HG03565 (cell line): ENCODE data around the gene SORCS2.

Source experiments
- ATAC-seq: cut with Tn5 transposase; IDR thresholded peaks from one replicate; pipeline ENCODE4 v1.9.1; 2021; ENCODE audit warnings: mild to moderate bottlenecking, moderate library complexity; ENCODE audit not compliant: unreplicated experiment

SORCS2 gene

DNA sequence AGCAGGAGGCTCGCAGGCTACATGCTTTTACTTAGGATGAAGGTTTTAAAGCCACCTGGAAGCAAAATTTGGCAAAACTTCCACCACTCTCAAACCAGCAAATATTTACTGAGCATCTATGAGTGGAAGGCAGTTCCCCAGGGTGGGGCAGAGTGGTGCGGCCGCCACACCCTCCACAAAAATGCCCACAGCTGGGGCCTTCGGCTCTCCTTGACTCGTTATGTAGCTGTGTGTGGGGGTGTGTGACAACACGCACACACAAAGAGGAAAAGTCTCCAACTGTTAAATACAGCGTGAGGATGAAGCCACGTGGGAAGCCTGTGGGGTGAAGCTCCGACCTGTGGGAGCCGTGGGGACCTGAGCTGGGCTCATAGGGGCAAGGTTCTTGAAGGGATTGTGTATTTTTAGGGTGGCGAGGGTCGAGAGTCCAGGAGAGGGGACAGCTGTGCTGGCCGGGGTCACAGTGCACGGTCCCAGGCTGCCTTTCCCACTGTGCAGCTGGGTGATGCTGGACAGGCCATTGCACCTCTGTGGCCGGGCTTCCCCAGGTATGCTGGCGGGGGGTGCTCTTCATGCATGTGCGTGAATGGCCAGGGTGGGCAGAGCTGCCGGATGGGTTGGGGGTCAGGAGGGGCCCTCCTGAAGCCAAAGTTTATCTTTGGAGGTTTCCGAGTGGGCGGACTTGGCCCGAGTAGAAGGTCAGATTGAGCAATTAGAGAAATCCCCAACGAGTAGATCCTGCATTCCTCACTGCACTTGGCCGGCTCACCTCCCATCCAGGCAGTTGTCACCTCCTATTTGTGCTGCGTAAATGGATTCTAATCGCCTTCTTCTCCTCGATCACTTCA is 25.4 kb downstream of the SORCS2 start:
- no peak for ATAC-seq

DNA sequence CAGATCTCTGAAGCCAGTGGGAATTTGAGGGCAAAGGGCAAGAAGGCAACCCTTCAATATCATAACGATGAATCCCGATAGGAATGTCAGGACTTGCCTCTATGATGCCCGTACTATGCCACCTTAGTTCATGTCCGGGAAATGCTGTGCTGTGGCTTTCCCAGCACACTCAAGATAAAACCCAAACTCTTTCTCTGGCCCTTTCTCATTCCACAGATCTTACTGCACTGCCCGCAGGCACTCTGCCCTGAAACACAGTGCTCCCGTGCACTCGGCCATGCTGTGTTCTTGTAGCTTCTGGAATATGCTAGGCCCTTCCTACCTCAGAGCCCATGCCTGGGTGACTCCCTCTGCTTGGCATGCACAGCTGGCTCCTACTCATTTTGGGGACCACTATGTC is 26.3 kb downstream of the SORCS2 start:
- no peak for ATAC-seq

- ATAC-seq = no peak
Measured at GRCh38 chr4:7222521-7222920, 30.2 kb downstream of the SORCS2 start.

GRCh38 chr4:7223541-7223940 is 31.2 kb downstream of the SORCS2 start:
- ATAC-seq = no peak

DNA sequence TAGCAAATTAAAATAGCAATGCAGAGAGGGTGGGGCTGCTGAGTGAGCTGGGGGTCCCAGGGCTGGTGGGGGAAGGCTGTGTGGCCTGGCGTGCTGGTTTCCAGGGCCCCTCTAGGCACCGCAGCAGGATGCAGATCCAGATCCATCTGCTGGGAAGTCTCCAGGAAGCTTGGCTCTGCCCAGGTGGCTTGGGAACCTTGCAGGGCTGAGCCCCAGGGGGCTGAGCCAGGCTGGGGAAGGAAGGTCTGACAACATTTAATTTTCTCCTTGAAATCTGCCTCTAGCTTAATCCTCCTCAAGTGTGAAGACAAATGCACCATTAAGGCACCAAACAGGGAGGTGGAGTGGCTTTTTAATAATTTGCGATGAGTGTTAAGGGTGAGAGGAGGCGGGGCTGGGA is 31.7 kb downstream of the SORCS2 start:
- no peak for ATAC-seq

GRCh38 chr4:7224878-7225533 is 32.7 kb downstream of the SORCS2 start:
- ATAC-seq = no peak

DNA sequence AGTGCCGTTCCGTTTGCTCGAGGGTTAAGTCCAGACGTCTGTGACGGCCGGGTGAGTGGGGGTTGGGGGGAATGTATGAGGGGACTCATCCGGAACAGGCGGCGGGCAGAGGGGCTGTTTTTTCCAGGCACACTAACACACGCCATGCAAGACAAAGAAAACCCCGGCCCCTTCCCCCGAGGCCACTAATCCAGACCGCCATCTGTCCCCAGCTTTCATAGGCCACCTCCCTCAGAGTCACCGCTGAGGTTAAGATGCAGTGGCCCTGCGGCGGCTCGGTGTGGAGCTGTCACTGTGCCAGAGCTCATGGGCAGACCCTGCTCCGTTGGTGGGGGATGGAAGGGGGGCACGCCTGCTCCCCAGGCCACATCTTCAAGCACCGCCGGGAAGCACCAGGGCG is 34.1 kb downstream of the SORCS2 start:
- ATAC-seq = no peak

DNA sequence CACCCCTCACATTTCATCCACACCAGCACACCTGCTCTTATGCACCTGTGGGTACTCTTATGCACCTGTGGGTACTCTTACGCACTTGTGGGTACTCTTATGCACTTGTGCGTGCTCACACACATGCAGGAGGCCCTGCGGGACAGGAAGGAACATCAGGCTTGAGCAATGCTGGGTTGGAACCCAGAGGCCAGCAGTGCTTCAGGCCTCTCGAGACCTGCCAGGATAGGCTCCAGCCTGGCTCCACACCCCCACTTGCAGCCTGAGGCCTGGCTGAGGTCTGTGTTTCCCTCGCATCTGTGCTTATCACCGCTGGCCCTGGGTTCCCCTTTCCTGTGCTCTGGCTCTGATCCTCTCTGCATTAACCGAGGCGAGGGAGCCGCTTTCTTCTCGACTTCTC is 34.7 kb downstream of the SORCS2 start:
- ATAC-seq = no peak

DNA sequence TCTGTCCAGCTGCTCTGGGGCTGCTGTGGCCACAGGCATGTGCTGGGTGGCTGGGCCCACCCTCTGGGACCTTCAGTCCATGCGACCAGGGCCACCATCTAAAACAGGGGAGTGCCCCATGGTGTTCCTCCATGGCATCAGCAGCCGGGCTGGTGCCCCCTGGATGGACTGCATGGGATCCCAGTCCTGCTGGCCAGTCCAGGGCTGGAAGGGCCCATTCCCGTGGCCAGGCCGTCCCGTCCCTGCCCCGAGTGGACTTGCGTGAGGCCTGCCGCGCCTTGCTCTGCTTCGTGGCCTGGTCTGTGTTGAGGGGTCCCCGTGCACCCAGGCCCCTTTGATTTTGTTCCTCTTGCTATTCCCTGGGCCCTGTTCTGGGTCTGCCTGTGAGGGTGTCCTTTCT is 36.4 kb downstream of the SORCS2 start:
- no peak for ATAC-seq

DNA sequence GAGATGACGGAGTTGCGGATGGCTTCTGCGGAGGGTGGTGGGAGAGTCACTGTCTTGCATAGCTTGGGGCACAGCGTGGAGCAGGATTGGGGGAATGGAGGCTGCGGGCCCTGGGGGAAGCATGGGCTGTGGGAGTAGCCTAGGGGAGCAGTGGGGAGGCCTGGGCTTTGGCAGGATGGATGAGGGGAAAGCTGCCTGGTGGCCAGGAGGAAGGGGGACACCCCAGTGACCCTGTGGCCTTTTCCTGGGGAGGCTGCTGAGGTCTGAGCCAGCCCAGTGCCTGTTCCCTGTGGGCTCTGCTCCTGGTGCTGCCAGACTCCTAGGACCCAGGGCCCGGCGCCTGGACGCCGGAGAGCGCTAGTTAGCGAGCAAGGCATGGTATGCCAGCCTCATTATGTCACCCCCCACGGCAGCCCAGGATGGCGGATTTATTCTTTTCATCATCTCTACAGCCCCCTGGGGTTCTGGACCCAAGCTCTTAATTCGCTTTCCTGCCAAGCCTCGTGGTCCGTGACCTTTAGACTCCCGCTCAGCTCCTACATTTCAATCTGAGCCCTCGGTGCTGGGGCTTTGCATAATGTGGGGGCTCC is 39.8 kb downstream of the SORCS2 start:
- ATAC-seq = no peak

DNA sequence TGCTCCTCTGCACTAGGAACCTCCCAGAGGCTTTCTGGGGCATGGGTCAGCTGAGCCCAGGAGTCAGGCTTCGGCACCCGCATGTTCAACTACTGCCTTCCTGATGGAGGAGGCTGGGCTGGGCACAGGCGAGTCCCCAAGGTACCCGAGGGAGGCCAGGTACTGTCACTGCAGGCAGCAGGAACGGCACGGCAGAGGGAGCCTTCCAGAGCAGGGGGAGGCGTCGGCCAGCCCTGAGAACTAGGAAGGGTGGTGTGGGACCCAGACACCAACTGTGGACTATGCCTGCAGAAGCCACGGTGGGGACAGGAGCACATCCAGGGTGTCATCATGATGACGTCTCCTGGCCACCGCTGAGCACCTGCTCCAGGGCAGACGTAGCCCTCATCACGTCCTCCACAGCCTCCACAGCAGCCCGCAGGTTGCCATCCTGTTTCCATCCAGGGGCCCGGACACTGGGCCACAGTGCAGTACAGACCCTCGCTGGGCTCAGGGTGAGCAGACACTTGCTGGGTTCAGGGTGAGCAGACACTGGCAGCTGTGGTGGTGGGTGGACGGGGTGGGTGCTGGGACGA is 40.8 kb downstream of the SORCS2 start:
- ATAC-seq = no peak

- no peak for ATAC-seq
Measured at GRCh38 chr4:7233601-7234000, 41.3 kb downstream of the SORCS2 start.

GRCh38 chr4:7234355-7235029 is 42.2 kb downstream of the SORCS2 start:
- no peak for ATAC-seq

- no peak for ATAC-seq
Measured at GRCh38 chr4:7235030-7235380, 42.7 kb downstream of the SORCS2 start.

- ATAC-seq = no peak
Measured at GRCh38 chr4:7236847-7237246, 44.5 kb downstream of the SORCS2 start.

DNA sequence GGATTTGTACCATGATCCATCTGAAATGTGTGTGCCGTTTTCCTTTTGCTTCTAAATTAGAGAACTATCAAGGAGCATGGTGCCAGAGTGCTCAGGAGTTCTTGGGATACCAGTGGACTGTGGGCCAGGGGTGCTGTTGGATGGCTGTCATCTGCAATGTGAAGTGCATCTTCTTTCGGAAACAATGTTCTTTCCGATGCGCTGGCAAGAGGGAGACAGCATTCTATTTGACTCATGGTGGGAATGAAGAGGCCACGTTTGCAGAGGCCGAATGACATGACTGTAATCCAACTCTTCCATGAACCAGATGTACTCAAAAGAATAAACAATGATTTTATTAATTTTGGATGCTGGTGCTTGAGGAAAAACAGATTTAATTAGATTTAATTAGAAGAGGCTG is 45.5 kb downstream of the SORCS2 start:
- no peak for ATAC-seq

GRCh38 chr4:7238300-7238960 is 46.1 kb downstream of the SORCS2 start:
- no peak for ATAC-seq

DNA sequence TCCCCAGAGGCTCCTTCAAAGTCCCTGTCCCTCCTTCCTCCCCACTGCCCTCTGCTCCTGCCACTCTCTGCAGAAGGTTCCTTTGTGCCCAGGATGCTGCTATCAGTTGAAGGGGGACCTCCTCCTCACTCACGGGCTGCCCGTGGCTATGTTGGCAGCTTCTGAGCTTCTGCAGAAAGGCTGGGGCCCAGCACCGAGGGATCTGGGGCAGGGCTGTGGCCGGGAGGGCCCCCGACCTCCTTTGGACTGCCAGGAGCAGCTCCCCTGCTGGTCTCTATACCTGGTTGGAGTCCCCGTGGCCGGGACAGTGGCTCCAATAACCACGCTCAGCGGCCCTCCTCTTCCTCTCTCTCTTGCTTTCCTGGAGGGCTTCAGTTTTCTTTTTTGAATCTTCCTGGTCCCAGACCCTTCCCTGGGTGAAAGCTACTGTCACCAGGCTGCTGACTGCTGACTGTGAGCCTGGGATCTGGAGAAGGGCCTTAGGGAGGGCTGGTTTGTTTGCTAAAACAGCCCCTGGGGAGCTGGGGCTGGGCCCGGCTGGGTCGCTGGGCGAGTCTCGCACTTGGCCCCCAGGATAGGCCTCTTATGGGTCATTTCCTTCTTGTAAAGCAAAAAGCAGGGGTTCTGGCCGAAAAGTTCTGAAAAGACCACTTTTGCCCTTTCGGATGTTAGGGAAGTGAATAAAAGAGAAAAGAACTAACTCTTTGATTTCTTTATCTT is 46.9 kb downstream of the SORCS2 start:
- no peak for ATAC-seq

- ATAC-seq = no peak
Measured at GRCh38 chr4:7239844-7240243, 47.5 kb downstream of the SORCS2 start.

GRCh38 chr4:7240306-7240705 is 48.0 kb downstream of the SORCS2 start:
- no peak for ATAC-seq
